H9 (cell line): ENCODE data around the gene CUEDC1. TPM values are rescaled to one million over a fixed set of nuclear protein-coding genes. Genes with fewer than 3 reads are reported as not detected.

ENCODE experiments used
- DNase-seq: peaks from one replicate; pipeline ENCODE4 v3.0.0-alpha.2; 2017
- H2AFZ ChIP-seq: one replicate; pipeline ENCODE4 v1.6.1; 2013; ENCODE audit warnings: mild to moderate bottlenecking, low read length, control low read depth, moderate library complexity
- H2AK5ac ChIP-seq: 2 replicates; pipeline ENCODE4 v1.6.1; 2013; ENCODE audit warnings: low read length, control low read depth, mixed read lengths; ENCODE audit not compliant: insufficient read length
- H2BK120ac ChIP-seq: one replicate; pipeline ENCODE4 v1.6.1; 2013; ENCODE audit warnings: low read depth, mild to moderate bottlenecking, low read length, control low read depth, inconsistent platforms; ENCODE audit not compliant: poor library complexity, severe bottlenecking
- H2BK12ac ChIP-seq: 2 replicates; pipeline ENCODE4 v1.6.1; 2013; ENCODE audit warnings: low read length, control low read depth, mixed read lengths, low read depth; ENCODE audit not compliant: insufficient read length
- H2BK15ac ChIP-seq: 2 replicates; pipeline ENCODE4 v1.6.1; 2013; ENCODE audit warnings: low read depth, low read length, control low read depth
- H2BK20ac ChIP-seq: one replicate; pipeline ENCODE4 v1.6.1; 2013; ENCODE audit warnings: low read depth, mild to moderate bottlenecking, low read length, control low read depth, inconsistent platforms; ENCODE audit not compliant: poor library complexity, severe bottlenecking
- H2BK5ac ChIP-seq: 2 replicates; pipeline ENCODE4 v1.6.1; 2013; ENCODE audit warnings: low read length, control low read depth, mixed read lengths; ENCODE audit not compliant: insufficient read length
- H3K14ac ChIP-seq: 2 replicates; pipeline ENCODE4 v1.6.1; 2013; ENCODE audit warnings: low read length, control low read depth; ENCODE audit not compliant: insufficient read depth
- H3K18ac ChIP-seq: 2 replicates; pipeline ENCODE4 v1.6.1; 2013; ENCODE audit warnings: low read depth, mild to moderate bottlenecking, mixed read lengths, low read length, control low read depth; ENCODE audit not compliant: insufficient read length
- H3K23ac ChIP-seq: 2 replicates; pipeline ENCODE4 v1.6.1; 2013; ENCODE audit warnings: low read length, control low read depth, mixed read lengths, low read depth; ENCODE audit not compliant: insufficient read length
- H3K23me2 ChIP-seq: 2 replicates; pipeline ENCODE4 v1.6.1; 2013; ENCODE audit warnings: low read depth, mild to moderate bottlenecking, mixed read lengths, low read length, control low read depth; ENCODE audit not compliant: insufficient read length, poor library complexity, severe bottlenecking
- H3K27ac ChIP-seq: 2 replicates; pipeline ENCODE4 v1.5.1; 2013; ENCODE audit warnings: low read length, control low read depth, mixed read lengths, low read depth; ENCODE audit not compliant: insufficient read length
- H3K27me3 ChIP-seq: 2 replicates; pipeline ENCODE4 v1.6.1; 2013; ENCODE audit warnings: low read length, control low read depth, inconsistent platforms; ENCODE audit not compliant: insufficient read depth
- H3K4ac ChIP-seq: 2 replicates; pipeline ENCODE4 v1.6.1; 2013; ENCODE audit warnings: low read depth, mild to moderate bottlenecking, control low read depth, inconsistent platforms, low read length, moderate library complexity
- H3K4me1 ChIP-seq: 2 replicates; pipeline ENCODE4 v1.6.1; 2013; ENCODE audit warnings: low read length, control low read depth, inconsistent platforms; ENCODE audit not compliant: insufficient read depth
- H3K4me2 ChIP-seq: 2 replicates; pipeline ENCODE4 v1.6.1; 2013; ENCODE audit warnings: low read length, control low read depth, mixed read lengths; ENCODE audit not compliant: insufficient read length, insufficient read depth
- H3K56ac ChIP-seq: 2 replicates; pipeline ENCODE4 v1.6.1; 2013; ENCODE audit warnings: low read depth, mild to moderate bottlenecking, mixed read lengths, low read length, control low read depth; ENCODE audit not compliant: insufficient read length
- H3K79me1 ChIP-seq: 2 replicates; pipeline ENCODE4 v1.6.1; 2013; ENCODE audit warnings: low read depth, mild to moderate bottlenecking, moderate library complexity, low read length, control low read depth, inconsistent platforms; ENCODE audit not compliant: insufficient read depth, poor library complexity, severe bottlenecking
- H3K79me2 ChIP-seq: 2 replicates; pipeline ENCODE4 v1.6.1; 2013; ENCODE audit warnings: low read length, control low read depth, inconsistent platforms; ENCODE audit not compliant: insufficient read depth
- H3K9ac ChIP-seq: 2 replicates; pipeline ENCODE4 v1.6.1; 2013; ENCODE audit warnings: low read length, control low read depth, mixed read lengths; ENCODE audit not compliant: insufficient read length; ENCODE audit errors: extremely low read depth
- H3K9me3 ChIP-seq: one replicate; pipeline ENCODE4 v1.6.1; 2013; ENCODE audit warnings: low read depth, low read length, inconsistent platforms; ENCODE audit not compliant: control insufficient read depth
- H3T11ph ChIP-seq: one replicate; pipeline ENCODE4 v1.6.1; 2013; ENCODE audit warnings: mild to moderate bottlenecking, low read length, control low read depth, inconsistent platforms
- H4K20me1 ChIP-seq: one replicate; pipeline ENCODE4 v1.6.1; 2013; ENCODE audit not compliant: control insufficient read depth, insufficient read length, insufficient read depth
- H4K5ac ChIP-seq: 2 replicates; pipeline ENCODE4 v1.6.1; 2013; ENCODE audit warnings: low read depth, mild to moderate bottlenecking, mixed read lengths, low read length, control low read depth; ENCODE audit not compliant: insufficient read length
- H4K8ac ChIP-seq: replicated peaks from 2 replicates; pipeline ENCODE4 v1.6.1; 2013; ENCODE audit warnings: low read length, control low read depth, mixed read lengths, low read depth; ENCODE audit not compliant: insufficient read length
- H4K91ac ChIP-seq: 2 replicates; pipeline ENCODE4 v1.6.1; 2013; ENCODE audit warnings: low read depth, mild to moderate bottlenecking, moderate library complexity, mixed read lengths, low read length, control low read depth; ENCODE audit not compliant: insufficient read length
- H3K27ac Mint-ChIP-seq, 3 experiments: 2 replicates in 2 of 3; 3 replicates in 1 of 3; pipeline ENCODE4 v1.8.0; 2020 to 2021; ENCODE audit warnings: mixed read lengths in 3 of 3, mild to moderate bottlenecking in 1 of 3, moderate library complexity in 1 of 3
- H3K27me3 Mint-ChIP-seq: 2 replicates; pipeline ENCODE4 v1.8.0; 2021; ENCODE audit warnings: low read depth, mild to moderate bottlenecking, moderate library complexity, mixed read lengths
- H3K36me3 Mint-ChIP-seq, 3 experiments: 2 replicates in 2 of 3; 3 replicates in 1 of 3; pipeline ENCODE4 v1.8.0; 2020 to 2021; ENCODE audit warnings: low read depth in 3 of 3, mixed read lengths in 3 of 3; ENCODE audit not compliant: insufficient read depth in 1 of 3
- H3K4me1 Mint-ChIP-seq, 2 experiments: 2 replicates each; pipeline ENCODE4 v1.8.0; 2020; ENCODE audit warnings: mixed read lengths in 2 of 2
- H3K4me3 Mint-ChIP-seq, 2 experiments: 2 replicates in 1 of 2; 3 replicates in 1 of 2; pipeline ENCODE4 v1.8.0; 2020 to 2021; ENCODE audit warnings: mild to moderate bottlenecking in 2 of 2, mixed read lengths in 2 of 2, moderate library complexity in 1 of 2
- H3K9me3 Mint-ChIP-seq, 2 experiments: 2 replicates in 1 of 2; 3 replicates in 1 of 2; pipeline ENCODE4 v1.8.0; 2020; ENCODE audit warnings: mild to moderate bottlenecking in 2 of 2, mixed read lengths in 2 of 2, moderate library complexity in 1 of 2
- WGBS: extraction: QIAGEN DNeasy Blood & Tissue Kit; methylation state at CpG from one replicate; pipeline ENCODE4 v1.1.7; 2013; ENCODE audit warnings: missing lambda C conversion rate, low lambda C conversion rate, mixed read lengths; ENCODE audit not compliant: insufficient read length; ENCODE audit errors: extremely low coverage; 5-methylcytosine and 5-hydroxymethylcytosine counted together
- total RNA-seq: library from RNA; stranded (reverse); gene quantifications from 2 replicates; pipeline ENCODE4 v1.2.1, GENCODE V29; 2021
- TF ChIP-seq, protein P1 (sequence below): fragments of 200-600 bp; sonication (generic); conservative IDR thresholded peaks from 3 replicates; pipeline ENCODE4 v1.8.0; 2021; ENCODE audit warnings: antibody characterized with exemption, mild to moderate bottlenecking

CUEDC1 gene
- total RNA-seq, 1 experiment from 2014 or later: 7.3 TPM

DNA sequence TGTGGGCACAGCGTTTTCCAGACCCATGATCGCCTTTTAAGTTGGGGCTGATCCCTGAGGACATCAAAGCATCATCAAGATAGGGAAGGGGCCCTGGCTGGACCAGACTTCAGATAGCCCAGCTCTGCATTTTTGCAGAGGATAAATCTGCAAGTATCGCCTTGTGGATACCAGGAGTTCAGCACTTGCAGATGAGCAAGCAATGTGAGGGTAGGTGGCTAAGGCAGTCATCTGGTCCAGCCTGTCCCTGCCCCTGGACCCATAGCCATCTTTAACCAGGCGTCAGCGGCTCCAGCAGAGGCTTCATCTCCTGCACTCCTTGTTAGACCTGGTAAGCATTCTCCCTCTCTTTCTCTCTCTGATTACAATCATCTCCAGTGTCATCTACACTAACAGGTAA is 96.4 kb downstream of the CUEDC1 start:
- Mint-ChIP-seq H3K4me1 (peaks cover 29 to 35% of the 10 kb centered on the region in 2 experiments), H3K4me3 (no peak overlapping the region), H3K9me3 (no peaks in the 10 kb centered on the region), H3K27ac (no peak overlapping the region), H3K36me3 (no peaks in the 10 kb centered on the region; a peak in 1 of 7 replicates), H3K27me3 (peaks cover 52% of the 10 kb centered on the region)
- no peak overlapping the region for H3K23ac ChIP-seq
- H4K20me1 ChIP-seq: no peaks in the 10 kb centered on the region
- no peak overlapping the region for H4K8ac ChIP-seq
- DNase-seq: no peak
- no peaks in the 10 kb centered on the region for H3K79me1 ChIP-seq
- H4K91ac ChIP-seq: no peak overlapping the region
- no peak overlapping the region for H2BK15ac ChIP-seq
- no peak overlapping the region for H2BK12ac ChIP-seq
- H3K9me3 ChIP-seq: no peaks in the 10 kb centered on the region
- no peak overlapping the region for H3T11ph ChIP-seq
- peaks cover 2% of the 10 kb centered on the region; the same call in 1 of the 2 replicates for H3K4me1 ChIP-seq
- no peak overlapping the region for H2AFZ ChIP-seq
- H3K23me2 ChIP-seq: peaks cover 9% of the 10 kb centered on the region
- no peak overlapping the region for H3K27ac ChIP-seq
- no peaks in the 10 kb centered on the region for H3K79me2 ChIP-seq
- no peak overlapping the region for H2BK5ac ChIP-seq
- no peak overlapping the region for H3K9ac ChIP-seq
- WGBS: no CpG with 5 or more reads among the region's 5 CpGs
- no peak overlapping the region for H3K4me2 ChIP-seq
- H3K4ac ChIP-seq: no peak overlapping the region
- no peak overlapping the region for H2AK5ac ChIP-seq
- TF ChIP-seq, protein P1, sequence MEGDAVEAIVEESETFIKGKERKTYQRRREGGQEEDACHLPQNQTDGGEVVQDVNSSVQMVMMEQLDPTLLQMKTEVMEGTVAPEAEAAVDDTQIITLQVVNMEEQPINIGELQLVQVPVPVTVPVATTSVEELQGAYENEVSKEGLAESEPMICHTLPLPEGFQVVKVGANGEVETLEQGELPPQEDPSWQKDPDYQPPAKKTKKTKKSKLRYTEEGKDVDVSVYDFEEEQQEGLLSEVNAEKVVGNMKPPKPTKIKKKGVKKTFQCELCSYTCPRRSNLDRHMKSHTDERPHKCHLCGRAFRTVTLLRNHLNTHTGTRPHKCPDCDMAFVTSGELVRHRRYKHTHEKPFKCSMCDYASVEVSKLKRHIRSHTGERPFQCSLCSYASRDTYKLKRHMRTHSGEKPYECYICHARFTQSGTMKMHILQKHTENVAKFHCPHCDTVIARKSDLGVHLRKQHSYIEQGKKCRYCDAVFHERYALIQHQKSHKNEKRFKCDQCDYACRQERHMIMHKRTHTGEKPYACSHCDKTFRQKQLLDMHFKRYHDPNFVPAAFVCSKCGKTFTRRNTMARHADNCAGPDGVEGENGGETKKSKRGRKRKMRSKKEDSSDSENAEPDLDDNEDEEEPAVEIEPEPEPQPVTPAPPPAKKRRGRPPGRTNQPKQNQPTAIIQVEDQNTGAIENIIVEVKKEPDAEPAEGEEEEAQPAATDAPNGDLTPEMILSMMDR: no peak
- no peak overlapping the region for H3K14ac ChIP-seq
- H2BK20ac ChIP-seq: no peak overlapping the region
- no peak overlapping the region for H4K5ac ChIP-seq
- H3K18ac ChIP-seq: no peak overlapping the region
- no peak overlapping the region for H3K56ac ChIP-seq
- H3K27me3 ChIP-seq: peaks cover 5% of the 10 kb centered on the region; the same call in 1 of the 2 replicates
- H2BK120ac ChIP-seq: no peak overlapping the region
